NOMO-1 (cell line): Measurements from ENCODE around the gene C2CD2.

Experiments
- DNase-seq, 2 experiments: peaks; one replicate each; lab custom pipeline; 2025; ENCODE audit not compliant: unreplicated experiment in 2 of 2; lab: John Stamatoyannopoulos, UW

C2CD2 gene

DNA sequence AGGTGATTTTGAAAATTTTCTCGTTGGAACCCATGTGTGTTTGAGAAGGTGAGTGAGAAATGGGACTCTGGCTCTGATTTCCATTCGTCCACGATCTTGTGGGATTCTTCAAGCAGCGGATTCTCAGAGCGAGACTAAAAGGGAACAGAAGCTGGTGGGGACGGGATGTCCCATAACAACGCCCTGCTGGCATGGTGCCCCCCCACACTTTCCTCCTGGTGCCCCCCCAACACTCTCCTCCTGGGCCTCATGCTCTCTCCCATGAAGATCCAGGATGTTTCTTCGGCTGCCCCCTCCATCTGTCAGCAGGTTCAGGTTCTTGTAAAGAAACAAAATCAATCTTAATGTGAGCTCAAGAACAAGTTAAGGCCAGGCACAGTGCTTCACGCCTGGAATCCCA, 103.7 kb downstream of the C2CD2 start:
- DNase-seq: no peak

DNA sequence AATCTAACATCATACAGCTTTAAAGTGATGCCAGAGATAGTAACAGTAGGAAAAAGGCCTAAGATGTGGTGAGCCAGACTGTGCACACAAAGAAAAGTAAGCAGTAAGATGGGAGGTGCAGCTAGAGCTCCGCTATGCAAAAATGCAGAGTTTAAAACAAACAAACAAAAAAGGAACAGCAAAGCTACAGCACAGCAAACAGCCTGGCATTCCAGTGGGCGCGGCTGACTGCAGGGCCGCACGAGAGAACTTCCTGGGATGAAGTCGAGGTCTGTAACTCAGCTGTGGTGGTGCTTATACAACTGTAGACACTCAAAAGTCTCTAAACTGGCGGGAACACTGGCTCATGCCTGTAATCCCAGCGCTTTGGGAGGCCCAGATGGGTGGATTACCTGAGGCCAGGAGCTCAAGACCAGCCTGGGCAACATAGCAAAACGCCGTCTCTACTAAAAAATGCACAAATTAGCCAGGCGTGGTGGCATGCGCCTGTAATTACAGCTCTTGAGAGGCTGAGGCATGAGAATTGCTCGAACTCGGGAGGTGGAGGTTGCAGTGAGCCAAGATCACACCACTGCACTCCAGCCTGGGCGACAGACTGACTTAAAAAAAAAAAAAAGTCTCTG, 104.7 kb downstream of the C2CD2 start:
- no peak for DNase-seq

DNA sequence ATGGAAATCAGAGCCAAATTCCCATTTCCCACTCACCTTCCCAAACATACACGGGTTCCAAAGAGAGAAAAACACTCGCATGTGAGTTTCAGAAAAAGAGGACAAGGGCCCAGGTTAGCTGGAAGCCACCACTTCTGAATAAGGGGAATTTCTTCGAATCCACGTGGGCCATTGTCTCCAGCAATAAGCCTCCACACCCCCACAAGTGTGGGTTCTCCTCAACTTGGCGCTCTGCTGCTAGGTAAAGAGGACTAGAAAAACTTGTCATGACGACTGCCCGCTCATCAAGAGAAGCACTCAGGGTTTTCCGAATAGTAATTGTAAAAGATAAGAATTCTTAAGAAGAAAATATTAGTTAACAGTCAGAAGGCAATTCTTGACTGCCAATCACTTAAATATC, 105.3 kb downstream of the C2CD2 start:
- no peak for DNase-seq

DNA sequence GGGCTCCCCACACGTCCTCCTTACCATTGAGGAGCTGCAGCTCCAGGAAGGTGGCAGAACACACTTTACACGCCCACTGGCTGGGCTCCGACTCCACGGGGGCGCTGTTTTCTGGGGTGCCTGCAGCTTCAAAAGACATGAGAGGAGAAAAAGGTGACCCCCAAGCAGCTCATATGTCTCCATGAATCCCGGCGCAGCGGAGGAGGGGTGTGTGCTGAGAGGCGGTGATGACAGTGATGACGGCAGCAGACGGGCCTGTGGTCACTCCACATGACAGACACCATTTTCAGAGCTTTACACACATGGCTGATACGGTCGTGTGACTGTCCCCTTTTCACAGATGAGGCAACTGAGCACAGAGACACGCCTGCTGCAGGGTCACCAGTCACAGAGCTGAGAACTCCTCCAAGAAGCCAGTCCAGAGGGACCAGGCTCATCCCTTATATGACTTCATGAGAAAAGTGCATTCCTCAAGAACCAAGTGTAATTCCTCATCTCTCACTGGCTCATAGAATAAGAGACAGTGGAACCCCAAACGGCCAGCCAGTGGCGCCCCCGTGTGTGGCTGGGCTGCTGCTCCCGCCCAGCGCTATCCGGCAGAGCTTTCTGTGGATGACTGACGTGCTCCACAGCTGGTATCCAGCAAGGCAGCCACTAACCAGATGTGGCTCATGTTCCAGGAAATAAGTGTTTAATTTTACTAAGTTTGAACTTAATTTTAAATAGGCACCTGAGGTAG, 106.6 kb downstream of the C2CD2 start:
- no peak for DNase-seq

DNA sequence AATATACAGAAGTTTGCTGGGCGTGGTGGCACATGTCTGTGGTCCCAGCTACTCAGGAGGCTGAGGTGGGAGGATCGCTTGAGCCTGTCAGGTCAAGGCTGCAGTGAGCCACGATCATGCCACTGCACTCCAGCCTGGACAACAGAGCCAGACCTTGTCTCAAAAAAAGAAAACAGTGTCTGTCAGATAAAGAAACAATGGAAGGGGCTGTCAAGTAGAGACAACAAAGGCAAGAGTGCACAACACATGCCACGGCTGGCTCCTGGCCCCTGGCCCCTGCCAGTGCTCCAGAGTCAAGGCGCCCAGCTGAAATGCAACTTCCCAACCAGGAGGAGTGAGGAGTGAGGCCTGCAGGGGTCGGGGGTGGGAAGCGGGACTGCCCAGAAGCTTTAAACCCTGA, 107.3 kb downstream of the C2CD2 start:
- no peak for DNase-seq

DNA sequence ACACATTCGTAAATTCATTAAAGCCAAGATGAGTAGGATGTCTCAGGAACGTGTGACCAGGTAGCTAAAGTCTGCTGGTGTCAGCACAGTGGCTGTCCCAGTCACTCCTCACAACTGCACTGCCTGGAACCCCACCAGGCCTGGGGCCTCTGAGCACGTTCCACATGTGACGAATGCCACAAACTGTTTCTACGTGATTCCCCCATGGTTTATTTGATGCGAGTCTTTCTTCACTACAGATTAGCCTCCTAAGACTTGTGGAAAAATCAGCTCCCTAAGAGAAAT, 107.8 kb downstream of the C2CD2 start:
- no peak for DNase-seq

DNA sequence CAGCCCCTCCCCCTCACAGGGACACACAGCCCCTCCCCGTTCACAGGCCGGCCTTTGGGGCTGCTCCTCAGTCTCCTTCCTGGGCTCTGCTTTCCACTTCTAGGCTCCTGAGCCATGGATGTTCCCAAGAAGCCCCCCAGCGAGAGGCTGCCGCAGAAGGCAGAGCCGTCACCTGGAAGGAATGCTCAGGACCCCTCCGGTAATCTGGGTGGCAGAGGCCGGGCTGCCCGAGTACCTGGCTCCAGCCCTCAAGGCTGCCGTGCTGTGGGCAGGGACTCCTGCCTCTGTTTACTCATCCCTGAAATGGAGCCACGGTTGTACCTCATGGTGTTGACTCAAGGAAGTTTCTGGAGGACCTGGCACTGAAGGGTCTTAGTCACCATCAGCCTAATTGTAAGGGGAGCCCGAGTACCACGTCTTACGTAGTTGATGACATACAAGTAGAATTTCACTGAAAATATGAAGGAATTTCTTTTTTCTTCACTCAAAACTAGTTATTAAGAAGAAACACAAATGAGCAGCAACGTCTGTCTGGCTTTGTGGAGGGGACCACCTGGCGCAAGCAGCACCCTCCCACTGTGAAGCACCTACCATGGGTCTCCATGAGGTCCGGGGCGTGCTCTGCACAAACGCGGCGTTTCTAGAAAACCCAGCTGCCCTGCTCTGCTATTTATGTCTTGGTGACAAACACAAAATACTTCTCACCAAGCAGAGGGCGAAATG, 108.3 kb downstream of the C2CD2 start:
- no peak for DNase-seq

DNA sequence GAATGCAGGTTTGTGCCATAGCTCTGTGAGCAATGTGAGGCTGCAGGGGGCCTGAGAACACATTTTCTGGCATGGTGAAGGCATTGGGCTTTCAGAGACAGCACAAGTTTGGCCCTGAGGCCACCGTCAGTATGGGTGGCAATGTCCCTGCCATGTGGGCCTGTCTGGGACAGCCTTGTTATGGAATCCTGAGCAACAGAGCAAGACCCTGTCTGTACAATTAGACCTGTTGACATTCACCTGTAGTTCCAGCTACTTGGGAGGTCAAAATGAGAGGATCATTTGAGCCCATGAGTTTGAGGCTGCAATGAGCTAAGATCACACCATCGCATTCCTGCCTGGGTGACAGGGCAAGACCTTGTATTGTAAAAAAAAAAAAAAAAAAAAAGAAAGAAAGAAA, 110.2 kb downstream of the C2CD2 start:
- DNase-seq: no peak

DNA sequence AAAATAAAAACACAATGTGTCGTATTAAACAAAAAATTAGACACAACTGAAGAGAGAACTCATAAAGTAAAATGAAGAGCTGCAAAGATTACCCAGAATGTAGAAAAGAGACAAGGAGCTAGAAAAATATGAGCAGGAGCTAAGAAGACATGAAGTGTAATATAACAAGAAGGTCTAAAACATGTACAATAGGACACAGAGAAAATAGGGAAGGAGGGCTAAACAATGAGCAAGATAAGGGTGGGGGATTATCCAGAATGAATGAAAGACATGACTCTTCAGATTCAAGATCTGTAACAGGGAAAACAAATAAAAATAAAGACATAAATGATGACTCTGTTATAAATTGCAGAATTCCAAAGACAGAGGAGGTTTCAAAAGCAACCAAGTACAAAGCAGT, 112.9 kb downstream of the C2CD2 start:
- DNase-seq: no peak

DNA sequence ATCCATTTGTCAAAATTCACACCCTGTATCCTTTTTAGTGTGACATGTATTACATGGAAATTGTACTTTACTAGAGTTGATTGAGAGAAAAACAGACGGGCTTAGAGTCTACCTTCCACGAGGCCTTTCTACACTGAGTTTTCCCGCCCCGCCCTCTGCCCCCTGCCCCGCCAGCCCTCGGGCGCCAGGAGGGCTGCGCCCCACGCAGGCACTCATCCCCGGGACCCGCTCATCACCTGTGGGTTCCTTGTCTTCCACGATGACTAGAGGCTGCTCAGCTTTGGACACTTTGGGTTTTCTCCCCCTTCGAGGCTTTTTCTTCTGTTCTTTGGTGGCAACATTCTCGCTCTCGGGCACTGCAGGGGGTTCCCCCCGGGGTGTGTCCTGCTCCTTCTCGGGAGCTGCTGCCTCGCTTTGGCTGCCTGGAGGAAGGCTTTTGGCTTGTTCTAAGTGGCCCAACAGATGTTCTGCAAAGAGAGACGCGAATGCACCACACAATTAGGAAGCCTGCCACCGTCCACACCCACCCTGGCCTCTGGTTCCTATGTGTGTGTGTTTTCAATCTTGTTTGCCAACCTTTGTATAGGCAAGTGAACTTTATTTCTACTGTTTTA, 114.3 kb downstream of the C2CD2 start:
- DNase-seq: no peak

DNA sequence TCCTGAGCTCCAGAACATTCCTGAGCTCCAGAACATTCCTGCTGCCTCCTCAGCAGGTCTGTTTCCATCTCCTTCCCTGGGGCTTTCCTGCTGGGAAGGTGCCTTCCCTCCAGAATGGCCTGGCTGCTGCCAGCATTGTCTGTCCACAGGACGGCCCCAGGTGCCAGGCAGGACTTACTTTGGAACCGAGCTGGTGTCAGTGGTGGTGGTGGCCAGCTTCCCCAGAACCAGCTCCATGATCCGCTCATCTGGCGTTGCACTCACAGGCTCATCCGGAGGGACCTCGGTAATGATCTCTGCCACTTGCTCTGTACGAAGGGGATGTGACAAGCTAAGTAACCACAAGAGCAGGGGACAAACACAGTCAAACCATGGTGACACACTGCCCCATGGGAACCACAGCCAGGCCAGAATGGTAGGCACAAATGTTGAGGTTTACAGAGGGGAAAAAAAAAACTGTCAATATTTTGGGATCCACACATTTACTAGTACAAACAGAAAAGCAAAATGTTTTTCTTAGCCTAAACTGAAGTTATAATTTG, 116.0 kb downstream of the C2CD2 start:
- DNase-seq: no peak

DNA sequence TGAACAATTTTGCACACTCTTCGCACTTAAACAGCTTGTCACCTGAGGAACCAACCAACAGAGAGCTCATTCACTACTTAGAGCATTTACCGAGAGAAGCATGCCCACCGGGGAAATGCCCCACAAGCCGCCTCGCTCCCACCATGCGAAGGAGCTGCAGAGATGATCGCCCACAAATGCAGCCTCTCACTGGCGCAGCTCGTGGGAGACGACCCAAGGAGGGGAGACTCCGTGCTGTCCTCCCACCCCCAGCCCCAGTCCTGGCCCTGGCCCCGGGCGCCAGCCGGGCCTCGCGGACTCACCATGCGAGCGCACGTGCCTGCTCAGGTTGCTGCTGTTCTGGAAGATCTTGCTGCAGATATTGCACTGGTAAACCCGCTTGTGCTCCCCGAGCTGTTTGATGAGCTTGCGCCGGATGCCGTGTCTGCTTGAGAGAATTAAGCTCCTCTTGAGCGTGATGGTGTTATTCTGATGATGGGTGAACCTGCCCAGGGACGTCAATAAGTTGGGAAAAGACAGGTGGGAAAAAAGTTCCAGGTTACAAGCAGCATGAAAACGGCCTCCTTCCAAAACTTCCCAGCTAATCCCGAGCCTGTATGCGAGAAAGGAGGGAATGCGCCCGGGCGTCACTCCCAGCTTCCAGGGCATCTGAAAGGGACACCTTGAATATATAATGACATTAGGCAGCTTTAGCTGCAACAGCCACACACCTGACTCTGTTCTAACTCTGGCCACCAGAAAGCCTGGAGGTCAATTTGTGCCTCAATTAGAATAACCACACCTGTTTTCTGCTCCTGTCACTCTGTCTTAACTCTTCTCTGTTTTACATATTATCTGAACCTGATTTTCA, 117.4 kb downstream of the C2CD2 start:
- DNase-seq: no peak

DNA sequence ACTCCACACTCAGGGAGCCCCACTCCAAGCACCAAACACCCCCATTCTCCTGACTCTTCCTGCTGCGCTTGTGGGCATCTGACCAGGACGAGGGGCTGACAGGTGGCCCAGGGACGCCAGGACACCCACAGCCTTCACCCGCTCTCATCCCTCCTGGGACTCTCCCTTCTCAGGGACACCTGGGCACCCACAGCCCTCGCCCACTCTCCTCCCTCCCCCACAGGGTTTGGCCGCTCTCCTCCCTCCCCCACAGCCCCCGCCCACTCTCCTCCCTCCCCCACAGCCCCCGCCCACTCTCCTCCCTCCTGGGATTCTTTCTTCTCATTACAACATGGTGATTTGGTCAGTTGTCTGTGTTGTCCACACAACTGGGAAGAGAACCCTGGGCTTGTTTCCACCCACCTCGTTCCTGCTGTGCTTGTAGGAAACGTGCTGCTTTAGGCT, 118.1 kb downstream of the C2CD2 start:
- DNase-seq: no peak
